Liver (tissue), 9 donors: ENCODE measurements around the gene EEFSEC. TPM values are rescaled to one million over a fixed set of nuclear protein-coding genes. Genes with fewer than 3 reads are reported as not detected.

Experiments
- DNase-seq: peaks from one replicate; pipeline ENCODE4 v3.0.0-alpha.2; 2017; ENCODE audit warnings: low spot score
- H3K27ac ChIP-seq, 2 donors: one replicate each; pipeline ENCODE4 v1.7.0; 2013; ENCODE audit warnings: inconsistent platforms in 2 of 2, low read length in 2 of 2, control low read depth in 1 of 2, low read depth in 1 of 2, mild to moderate bottlenecking in 1 of 2
- H3K27me3 ChIP-seq, 4 donors: one replicate each; pipeline versions ENCODE4 v1.6.1 to v1.7.0; 2013; ENCODE audit warnings: low read length in 3 of 4, inconsistent platforms in 1 of 4, mild to moderate bottlenecking in 1 of 4, moderate library complexity in 1 of 4; ENCODE audit not compliant: control insufficient read depth in 4 of 4, insufficient read depth in 4 of 4
- H3K36me3 ChIP-seq, 4 donors: one replicate each; pipeline versions ENCODE4 v1.6.1 to v1.7.0; 2013; ENCODE audit warnings: low read length in 3 of 4, mild to moderate bottlenecking in 3 of 4, low read depth in 1 of 4, moderate library complexity in 1 of 4; ENCODE audit not compliant: control insufficient read depth in 4 of 4, insufficient read depth in 3 of 4
- H3K4me1 ChIP-seq, 4 donors: one replicate each; pipeline versions ENCODE4 v1.6.1 to v1.7.0; 2013; ENCODE audit warnings: low read length in 3 of 4, mild to moderate bottlenecking in 3 of 4, moderate library complexity in 1 of 4; ENCODE audit not compliant: control insufficient read depth in 4 of 4, insufficient read depth in 4 of 4
- H3K4me3 ChIP-seq, 3 donors: one replicate each; pipeline versions ENCODE4 v1.6.1 to v1.7.0; 2013; ENCODE audit warnings: low read length in 3 of 3, control low read depth in 1 of 3, low read depth in 1 of 3, mild to moderate bottlenecking in 1 of 3
- H3K9ac ChIP-seq, 2 donors: one replicate each; pipeline ENCODE4 v1.7.0; 2013; ENCODE audit warnings: low read length in 2 of 2, mild to moderate bottlenecking in 2 of 2, moderate library complexity in 2 of 2, control low read depth in 1 of 2, low read depth in 1 of 2
- H3K9me3 ChIP-seq, 4 donors: one replicate each; pipeline versions ENCODE4 v1.6.1 to v1.7.0; 2013; ENCODE audit warnings: low read length in 3 of 4; ENCODE audit not compliant: control insufficient read depth in 4 of 4
- EGR1 ChIP-seq, 2 donors: IDR thresholded peaks; 2 replicates each; pipeline ENCODE4 v1.6.1; 2016 to 2018; ENCODE audit warnings: antibody characterized with exemption in 2 of 2, low read depth in 2 of 2
- FOXA1 ChIP-seq: IDR thresholded peaks from 2 replicates; pipeline ENCODE4 v1.6.1; 2016; ENCODE audit warnings: antibody characterized with exemption
- FOXA2 ChIP-seq: IDR thresholded peaks from 2 replicates; pipeline ENCODE4 v1.6.1; 2016; ENCODE audit warnings: antibody characterized with exemption
- GABPA ChIP-seq, 2 donors: IDR thresholded peaks in 1 of 2; conservative IDR thresholded peaks in 1 of 2; 2 replicates each; pipeline ENCODE4 v1.6.1; 2016; ENCODE audit warnings: antibody characterized with exemption in 2 of 2, mild to moderate bottlenecking in 1 of 2, moderate library complexity in 1 of 2
- HNF4A ChIP-seq, 2 donors: conservative IDR thresholded peaks; 2 replicates each; pipeline ENCODE4 v1.6.1; 2016; ENCODE audit warnings: antibody characterized with exemption in 2 of 2, mild to moderate bottlenecking in 2 of 2
- RAD21 ChIP-seq, 2 donors: IDR thresholded peaks; 2 replicates each; pipeline ENCODE4 v1.6.1; 2016; ENCODE audit warnings: antibody characterized with exemption in 2 of 2, mild to moderate bottlenecking in 2 of 2
- RXRA ChIP-seq, 2 donors: IDR thresholded peaks; 2 replicates each; pipeline ENCODE4 v1.6.1; 2017 to 2018; ENCODE audit warnings: antibody characterized with exemption in 2 of 2, mild to moderate bottlenecking in 1 of 2
- SP1 ChIP-seq: IDR thresholded peaks from 2 replicates; pipeline ENCODE4 v1.6.1; 2018; ENCODE audit warnings: antibody characterized with exemption, mild to moderate bottlenecking
- WGBS: extraction: QIAGEN DNeasy Blood & Tissue Kit; methylation state at CpG from one replicate; pipeline ENCODE4 v1.1.7; 2013; 5-methylcytosine and 5-hydroxymethylcytosine counted together
- polyA plus RNA-seq, 2 donors: library from polyadenylated mRNA; stranded (reverse) in 1 of 2; unstranded in 1 of 2; fragments of 200-250 nt in 1 of 2; fragments of >200 nt in 1 of 2; fragmentation: Nextera tagmentation in 1 of 2; extraction: Ambion mirVana in 1 of 2; gene quantifications; one replicate each; pipeline versions ENCODE4 v1.2.1 to v1.2.3, GENCODE V29; 2013 to 2015
- total RNA-seq, 2 donors: library from RNA; depleted of rRNA; stranded (reverse); fragments of >200 nt; gene quantifications; one replicate each; pipeline ENCODE4 v1.2.3, GENCODE V29; 2014
- TF ChIP-seq, protein P1 (sequence below): IDR thresholded peaks from 2 replicates; pipeline ENCODE4 v1.6.1; 2016; ENCODE audit warnings: antibody characterized with exemption
- TF ChIP-seq, protein P2 (sequence below): IDR thresholded peaks from 2 replicates; pipeline ENCODE4 v1.6.1; 2016; ENCODE audit warnings: antibody characterized with exemption
- TF ChIP-seq, protein P3 (sequence below): IDR thresholded peaks from 2 replicates; pipeline ENCODE4 v1.6.1; 2016; ENCODE audit warnings: antibody characterized with exemption, mild to moderate bottlenecking
- donor health status: healthy.
- donor health status: healthy.
- donor health status: healthy.
- donor health status: healthy.
- donor health status: healthy.

EEFSEC gene
- total and polyA plus RNA-seq, 4 donors, result 8.4 to 13.1 (median 10.7) TPM

DNA sequence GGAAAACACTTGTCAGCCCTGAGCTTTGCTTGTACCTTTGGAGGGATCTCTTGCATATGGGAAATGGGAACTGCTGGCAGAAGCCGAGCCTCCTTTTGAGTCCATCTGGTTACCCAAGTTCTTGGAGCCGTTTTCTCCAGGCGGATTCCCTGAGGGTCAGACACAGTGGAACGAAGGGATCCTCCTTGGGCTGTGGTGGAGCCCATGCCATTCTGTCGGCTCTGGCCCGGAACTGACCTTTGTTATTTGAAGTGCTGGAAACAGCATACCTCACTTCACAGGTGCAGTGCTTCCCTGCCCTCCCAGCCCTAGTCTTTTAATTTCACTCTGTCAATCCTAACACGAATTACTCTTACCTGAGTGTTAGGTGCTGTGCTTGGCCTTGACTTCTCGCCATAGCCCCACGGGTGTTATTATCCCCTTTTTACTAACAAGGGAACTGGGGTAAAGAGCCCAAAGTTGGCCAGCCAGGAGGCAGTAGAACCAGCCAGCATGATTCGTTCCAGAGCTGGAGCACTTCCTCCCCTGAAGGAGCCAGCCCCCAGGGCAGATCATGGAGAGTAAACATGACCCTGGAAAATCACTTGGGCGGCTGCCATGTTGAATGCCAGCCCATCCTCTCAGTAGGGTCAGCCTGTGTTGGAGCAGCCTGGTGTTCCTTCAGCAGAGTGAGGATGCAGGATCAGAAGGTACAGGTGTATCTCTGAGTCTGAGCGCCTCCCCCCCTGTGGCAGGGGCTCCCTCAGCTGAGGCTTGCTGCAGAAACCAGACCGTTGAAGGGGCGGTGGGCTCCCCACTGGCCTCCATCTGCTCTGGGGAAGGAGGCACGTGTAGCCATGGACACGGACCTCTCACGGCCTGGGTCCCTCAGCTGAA lies 170.2 kb downstream of the EEFSEC start:
- 64% methylated on average over 17 of the region's 17 CpGs for WGBS
- no peaks in the 10 kb centered on the region for H3K9me3 ChIP-seq
- H3K4me1 ChIP-seq, result peaks cover 10 to 31% (median 16%) of the 10 kb centered on the region in 4 donors
- no peak overlapping the region for H3K27ac ChIP-seq
- no peaks in the 10 kb centered on the region for H3K27me3 ChIP-seq
- TF ChIP-seq, protein P1, sequence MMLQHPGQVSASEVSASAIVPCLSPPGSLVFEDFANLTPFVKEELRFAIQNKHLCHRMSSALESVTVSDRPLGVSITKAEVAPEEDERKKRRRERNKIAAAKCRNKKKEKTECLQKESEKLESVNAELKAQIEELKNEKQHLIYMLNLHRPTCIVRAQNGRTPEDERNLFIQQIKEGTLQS, result no peak
- TF ChIP-seq RXRA (IDR thresholded peaks at IDR 0.05), result peak; percentile 62 to 66
- TF ChIP-seq, protein P2, sequence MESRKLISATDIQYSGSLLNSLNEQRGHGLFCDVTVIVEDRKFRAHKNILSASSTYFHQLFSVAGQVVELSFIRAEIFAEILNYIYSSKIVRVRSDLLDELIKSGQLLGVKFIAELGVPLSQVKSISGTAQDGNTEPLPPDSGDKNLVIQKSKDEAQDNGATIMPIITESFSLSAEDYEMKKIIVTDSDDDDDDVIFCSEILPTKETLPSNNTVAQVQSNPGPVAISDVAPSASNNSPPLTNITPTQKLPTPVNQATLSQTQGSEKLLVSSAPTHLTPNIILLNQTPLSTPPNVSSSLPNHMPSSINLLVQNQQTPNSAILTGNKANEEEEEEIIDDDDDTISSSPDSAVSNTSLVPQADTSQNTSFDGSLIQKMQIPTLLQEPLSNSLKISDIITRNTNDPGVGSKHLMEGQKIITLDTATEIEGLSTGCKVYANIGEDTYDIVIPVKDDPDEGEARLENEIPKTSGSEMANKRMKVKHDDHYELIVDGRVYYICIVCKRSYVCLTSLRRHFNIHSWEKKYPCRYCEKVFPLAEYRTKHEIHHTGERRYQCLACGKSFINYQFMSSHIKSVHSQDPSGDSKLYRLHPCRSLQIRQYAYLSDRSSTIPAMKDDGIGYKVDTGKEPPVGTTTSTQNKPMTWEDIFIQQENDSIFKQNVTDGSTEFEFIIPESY, result no peak
- TF ChIP-seq RAD21 (IDR thresholded peaks at IDR 0.05), result peak in 1 of 2 donors; percentile 44
- TF ChIP-seq SP1, result peak; percentile 55
- TF ChIP-seq FOXA2, result peak; percentile 70
- TF ChIP-seq GABPA (IDR thresholded peaks at IDR 0.05 in 1 of 2, conservative IDR thresholded peaks at IDR 0.05 in 1 of 2), result no peak
- peak; percentile 59 for TF ChIP-seq FOXA1
- peak; percentile 33 to 50 for TF ChIP-seq HNF4A (conservative IDR thresholded peaks at IDR 0.05)
- TF ChIP-seq, protein P3, sequence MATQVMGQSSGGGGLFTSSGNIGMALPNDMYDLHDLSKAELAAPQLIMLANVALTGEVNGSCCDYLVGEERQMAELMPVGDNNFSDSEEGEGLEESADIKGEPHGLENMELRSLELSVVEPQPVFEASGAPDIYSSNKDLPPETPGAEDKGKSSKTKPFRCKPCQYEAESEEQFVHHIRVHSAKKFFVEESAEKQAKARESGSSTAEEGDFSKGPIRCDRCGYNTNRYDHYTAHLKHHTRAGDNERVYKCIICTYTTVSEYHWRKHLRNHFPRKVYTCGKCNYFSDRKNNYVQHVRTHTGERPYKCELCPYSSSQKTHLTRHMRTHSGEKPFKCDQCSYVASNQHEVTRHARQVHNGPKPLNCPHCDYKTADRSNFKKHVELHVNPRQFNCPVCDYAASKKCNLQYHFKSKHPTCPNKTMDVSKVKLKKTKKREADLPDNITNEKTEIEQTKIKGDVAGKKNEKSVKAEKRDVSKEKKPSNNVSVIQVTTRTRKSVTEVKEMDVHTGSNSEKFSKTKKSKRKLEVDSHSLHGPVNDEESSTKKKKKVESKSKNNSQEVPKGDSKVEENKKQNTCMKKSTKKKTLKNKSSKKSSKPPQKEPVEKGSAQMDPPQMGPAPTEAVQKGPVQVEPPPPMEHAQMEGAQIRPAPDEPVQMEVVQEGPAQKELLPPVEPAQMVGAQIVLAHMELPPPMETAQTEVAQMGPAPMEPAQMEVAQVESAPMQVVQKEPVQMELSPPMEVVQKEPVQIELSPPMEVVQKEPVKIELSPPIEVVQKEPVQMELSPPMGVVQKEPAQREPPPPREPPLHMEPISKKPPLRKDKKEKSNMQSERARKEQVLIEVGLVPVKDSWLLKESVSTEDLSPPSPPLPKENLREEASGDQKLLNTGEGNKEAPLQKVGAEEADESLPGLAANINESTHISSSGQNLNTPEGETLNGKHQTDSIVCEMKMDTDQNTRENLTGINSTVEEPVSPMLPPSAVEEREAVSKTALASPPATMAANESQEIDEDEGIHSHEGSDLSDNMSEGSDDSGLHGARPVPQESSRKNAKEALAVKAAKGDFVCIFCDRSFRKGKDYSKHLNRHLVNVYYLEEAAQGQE, result no peak
- TF ChIP-seq EGR1 (IDR thresholded peaks at IDR 0.05; ENCODE audit: low read depth in 2 of 2), result no peak
- no peak overlapping the region for H3K4me3 ChIP-seq
- no peak overlapping the region for H3K9ac ChIP-seq
- H3K36me3 ChIP-seq, result no peaks in the 10 kb centered on the region
- peak; percentile 34 for DNase-seq

DNA sequence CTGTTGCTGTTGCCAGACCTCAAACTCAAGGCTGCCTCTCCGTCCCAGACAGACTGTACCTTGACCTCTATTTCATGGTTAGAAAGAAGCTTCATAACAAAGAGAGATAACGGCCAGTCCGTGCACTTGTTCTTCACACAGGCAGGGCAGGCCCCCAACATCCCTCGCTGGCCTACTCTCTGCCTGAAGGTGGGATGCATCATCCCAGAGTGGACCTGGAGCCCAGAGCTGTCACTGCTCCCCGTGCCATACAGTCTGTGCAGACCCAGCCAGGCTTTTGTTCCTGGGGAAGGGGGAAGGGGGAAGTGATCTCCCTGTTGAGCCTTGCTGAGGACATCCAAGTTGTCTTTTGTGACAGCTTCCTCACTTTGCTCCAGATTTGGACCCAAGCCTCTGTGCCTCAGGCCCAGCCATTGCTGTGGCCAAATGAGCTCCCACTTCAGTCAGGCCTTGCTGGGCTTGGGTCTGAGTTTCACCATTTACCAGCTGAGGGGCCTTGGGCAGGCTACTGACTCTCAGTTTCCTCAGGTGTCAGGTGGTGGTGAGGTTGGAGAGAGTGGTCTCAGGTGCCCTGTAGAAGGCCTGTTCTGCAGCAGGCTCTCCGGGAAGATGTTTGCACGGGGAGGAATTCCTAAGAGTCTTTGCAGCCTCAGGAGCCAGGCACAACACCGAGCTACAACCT lies 171.8 kb downstream of the EEFSEC start:
- TF ChIP-seq HNF4A (conservative IDR thresholded peaks at IDR 0.05) (peak in 1 of 2 donors; percentile 27), EGR1 (IDR thresholded peaks at IDR 0.05; ENCODE audit: low read depth in 2 of 2) (no peak), RXRA (IDR thresholded peaks at IDR 0.05) (no peak)
- Histone ChIP-seq H3K4me1 (peaks cover 10 to 23% (median 14%) of the 10 kb centered on the region in 4 donors), H3K36me3 (no peaks in the 10 kb centered on the region), H3K27ac (no peak overlapping the region), H3K9me3 (no peaks in the 10 kb centered on the region), H3K9ac (no peak overlapping the region), H3K27me3 (no peaks in the 10 kb centered on the region), H3K4me3 (no peak overlapping the region)
- 71% methylated on average over 8 of the region's 8 CpGs for WGBS
- DNase-seq, result peak; percentile 19
